Breast epithelium (tissue), 3 donors: ENCODE data around the gene COL4A2.

Experiments
- POLR2A ChIP-seq: fragments of 450-650 bp; IDR thresholded peaks from one replicate; pipeline ENCODE4 v1.6.1; 2016; ENCODE audit warnings: antibody characterized with exemption, mild to moderate bottlenecking, moderate library complexity
- POLR2AphosphoS5 ChIP-seq, 3 donors: sonication (generic); formaldehyde crosslinking; IDR thresholded peaks; one replicate each; pipeline ENCODE4 v1.6.1; 2017; ENCODE audit warnings: antibody characterized with exemption in 3 of 3
- TF ChIP-seq, protein P1 (sequence below), 3 donors: fragments of 450-650 bp; IDR thresholded peaks; one replicate each; pipeline ENCODE4 v1.5.1; 2016 to 2017; ENCODE audit warnings: antibody characterized with exemption in 3 of 3, mild to moderate bottlenecking in 3 of 3, moderate library complexity in 3 of 3

DNA sequence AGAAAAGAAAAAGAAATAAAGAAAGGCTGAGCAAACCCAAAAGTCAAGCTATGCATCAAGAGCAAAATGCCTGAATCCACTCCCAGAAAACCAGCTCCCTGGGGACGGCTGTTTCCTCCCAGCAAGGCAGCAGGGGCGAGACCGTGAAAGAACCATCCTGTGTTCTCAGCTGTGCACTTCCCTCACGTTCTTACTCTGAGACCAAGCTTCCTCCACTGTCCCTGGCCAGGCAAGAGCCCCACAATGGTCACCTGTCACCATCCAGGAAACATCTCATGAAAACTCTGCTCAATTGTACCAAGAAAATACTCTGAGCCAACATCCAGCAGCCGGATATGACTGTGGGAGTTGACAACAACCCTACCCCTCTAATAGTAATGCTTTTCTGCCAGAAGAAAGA, 231.5 kb downstream of the COL4A2 start:
- no peak for TF ChIP-seq POLR2AphosphoS5 (IDR thresholded peaks at IDR 0.05)
- TF ChIP-seq POLR2A: no peak
- TF ChIP-seq, protein P1, sequence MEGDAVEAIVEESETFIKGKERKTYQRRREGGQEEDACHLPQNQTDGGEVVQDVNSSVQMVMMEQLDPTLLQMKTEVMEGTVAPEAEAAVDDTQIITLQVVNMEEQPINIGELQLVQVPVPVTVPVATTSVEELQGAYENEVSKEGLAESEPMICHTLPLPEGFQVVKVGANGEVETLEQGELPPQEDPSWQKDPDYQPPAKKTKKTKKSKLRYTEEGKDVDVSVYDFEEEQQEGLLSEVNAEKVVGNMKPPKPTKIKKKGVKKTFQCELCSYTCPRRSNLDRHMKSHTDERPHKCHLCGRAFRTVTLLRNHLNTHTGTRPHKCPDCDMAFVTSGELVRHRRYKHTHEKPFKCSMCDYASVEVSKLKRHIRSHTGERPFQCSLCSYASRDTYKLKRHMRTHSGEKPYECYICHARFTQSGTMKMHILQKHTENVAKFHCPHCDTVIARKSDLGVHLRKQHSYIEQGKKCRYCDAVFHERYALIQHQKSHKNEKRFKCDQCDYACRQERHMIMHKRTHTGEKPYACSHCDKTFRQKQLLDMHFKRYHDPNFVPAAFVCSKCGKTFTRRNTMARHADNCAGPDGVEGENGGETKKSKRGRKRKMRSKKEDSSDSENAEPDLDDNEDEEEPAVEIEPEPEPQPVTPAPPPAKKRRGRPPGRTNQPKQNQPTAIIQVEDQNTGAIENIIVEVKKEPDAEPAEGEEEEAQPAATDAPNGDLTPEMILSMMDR (IDR thresholded peaks at IDR 0.05): no peak
